Neutrophil (primary cell): ENCODE measurements around the gene INVS.
"Not testable (repeated sequence)": the region's sequence is repeated elsewhere in the genome, so short reads cannot be mapped to it uniquely, and the experiment has no call there.

ENCODE experiments used
- H3K27ac ChIP-seq: fragments of 200-600 bp; sonication (generic); 2 replicates; pipeline ENCODE4 v1.5.1; 2016; ENCODE audit warnings: mild to moderate bottlenecking, moderate library complexity
- H3K27me3 ChIP-seq: fragments of 200-600 bp; sonication (generic); 2 replicates; pipeline ENCODE4 v1.6.0; 2016; ENCODE audit warnings: mild to moderate bottlenecking
- H3K36me3 ChIP-seq: fragments of 200-600 bp; sonication (generic); 2 replicates; pipeline ENCODE4 v1.5.1; 2017
- H3K4me1 ChIP-seq, 2 experiments: fragments of 200-600 bp in 1 of 2; sonication (generic) in 1 of 2; 1 replicate in 1 of 2; 2 replicates in 1 of 2; pipeline versions ENCODE4 v1.5.1 to v1.6.1; 2013 to 2016; ENCODE audit warnings: low read depth in 1 of 2, low read length in 1 of 2, mild to moderate bottlenecking in 1 of 2, moderate library complexity in 1 of 2; ENCODE audit not compliant: control insufficient read depth in 1 of 2, insufficient read depth in 1 of 2
- H3K4me3 ChIP-seq, 2 experiments: fragments of 200-600 bp in 1 of 2; sonication (generic) in 1 of 2; 1 replicate in 1 of 2; 2 replicates in 1 of 2; pipeline ENCODE4 v1.5.1; 2013 to 2016; ENCODE audit warnings: low read depth in 1 of 2, low read length in 1 of 2, mild to moderate bottlenecking in 1 of 2, moderate library complexity in 1 of 2
- H3K9me3 ChIP-seq: fragments of 200-600 bp; sonication (generic); 2 replicates; pipeline ENCODE4 v1.5.1; 2016
- TF ChIP-seq, protein P1 (sequence below): fragments of 200-600 bp; sonication (generic); IDR thresholded peaks from 2 replicates; pipeline ENCODE4 v1.5.1; 2016; ENCODE audit warnings: antibody characterized with exemption

Gene INVS

DNA sequence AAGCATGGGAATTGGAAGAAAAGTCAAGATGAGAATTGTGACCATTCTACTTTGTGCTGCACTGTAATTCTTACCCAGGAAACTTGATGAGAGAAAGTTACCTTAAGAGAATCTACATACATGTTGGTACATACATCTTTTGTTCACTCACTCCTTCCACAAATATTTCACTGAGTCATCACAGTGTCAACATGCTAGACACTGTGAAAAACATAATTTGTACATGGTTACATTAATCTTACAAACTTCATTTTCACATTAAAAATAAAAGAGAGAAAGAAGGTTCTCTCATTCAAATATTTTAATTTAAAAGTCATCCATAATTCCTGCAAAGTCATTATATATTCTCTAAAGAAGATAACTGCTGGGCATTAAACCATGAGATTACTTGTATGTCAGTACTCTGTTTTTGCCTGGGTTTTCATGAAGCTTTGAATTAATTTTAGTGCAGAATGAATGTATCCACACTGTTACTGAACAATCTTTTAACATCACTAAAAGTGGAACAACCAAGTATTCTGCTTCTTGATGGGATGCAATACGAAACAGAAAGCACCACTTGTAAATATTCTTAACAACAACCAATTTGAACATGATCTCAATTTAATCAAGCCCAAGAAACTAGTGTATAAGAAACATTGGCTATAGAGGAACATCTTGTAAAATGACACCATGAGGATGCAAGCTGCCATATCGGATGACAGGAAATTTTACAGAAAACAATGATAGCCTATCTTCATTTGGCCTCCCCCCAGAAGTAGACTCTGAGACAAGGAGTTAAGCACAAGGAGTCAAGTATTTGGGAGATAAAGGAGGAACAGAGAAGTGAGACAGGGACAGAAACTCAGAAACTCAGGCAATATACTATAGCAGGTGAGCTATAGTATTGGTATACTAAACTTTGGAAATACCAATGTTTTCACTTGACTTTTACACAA is 28.7 kb upstream of the INVS start:
- Histone ChIP-seq H3K27ac (no peak overlapping the region), H3K9me3 (no peaks in the 10 kb centered on the region)

GRCh38 chr9:100071271-100071670 is 27.8 kb upstream of the INVS start:
- Histone ChIP-seq H3K27me3 (no peaks in the 10 kb centered on the region), H3K27ac (no peak overlapping the region), H3K36me3 (no peaks in the 10 kb centered on the region), H3K4me3 (no peak overlapping the region), H3K4me1 (no peaks in the 10 kb centered on the region), H3K9me3 (no peaks in the 10 kb centered on the region)
- TF ChIP-seq, protein P1, sequence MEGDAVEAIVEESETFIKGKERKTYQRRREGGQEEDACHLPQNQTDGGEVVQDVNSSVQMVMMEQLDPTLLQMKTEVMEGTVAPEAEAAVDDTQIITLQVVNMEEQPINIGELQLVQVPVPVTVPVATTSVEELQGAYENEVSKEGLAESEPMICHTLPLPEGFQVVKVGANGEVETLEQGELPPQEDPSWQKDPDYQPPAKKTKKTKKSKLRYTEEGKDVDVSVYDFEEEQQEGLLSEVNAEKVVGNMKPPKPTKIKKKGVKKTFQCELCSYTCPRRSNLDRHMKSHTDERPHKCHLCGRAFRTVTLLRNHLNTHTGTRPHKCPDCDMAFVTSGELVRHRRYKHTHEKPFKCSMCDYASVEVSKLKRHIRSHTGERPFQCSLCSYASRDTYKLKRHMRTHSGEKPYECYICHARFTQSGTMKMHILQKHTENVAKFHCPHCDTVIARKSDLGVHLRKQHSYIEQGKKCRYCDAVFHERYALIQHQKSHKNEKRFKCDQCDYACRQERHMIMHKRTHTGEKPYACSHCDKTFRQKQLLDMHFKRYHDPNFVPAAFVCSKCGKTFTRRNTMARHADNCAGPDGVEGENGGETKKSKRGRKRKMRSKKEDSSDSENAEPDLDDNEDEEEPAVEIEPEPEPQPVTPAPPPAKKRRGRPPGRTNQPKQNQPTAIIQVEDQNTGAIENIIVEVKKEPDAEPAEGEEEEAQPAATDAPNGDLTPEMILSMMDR: no peak

More for the DNA sequence above, 28.7 kb upstream of the INVS start:
- H3K27me3 ChIP-seq: no peaks in the 10 kb centered on the region
- H3K4me3 ChIP-seq: no peak overlapping the region
- H3K36me3 ChIP-seq: no peaks in the 10 kb centered on the region
- H3K4me1 ChIP-seq: peaks cover 0 to 1% of the 10 kb centered on the region in 2 experiments
- TF ChIP-seq, protein P1: no peak

DNA sequence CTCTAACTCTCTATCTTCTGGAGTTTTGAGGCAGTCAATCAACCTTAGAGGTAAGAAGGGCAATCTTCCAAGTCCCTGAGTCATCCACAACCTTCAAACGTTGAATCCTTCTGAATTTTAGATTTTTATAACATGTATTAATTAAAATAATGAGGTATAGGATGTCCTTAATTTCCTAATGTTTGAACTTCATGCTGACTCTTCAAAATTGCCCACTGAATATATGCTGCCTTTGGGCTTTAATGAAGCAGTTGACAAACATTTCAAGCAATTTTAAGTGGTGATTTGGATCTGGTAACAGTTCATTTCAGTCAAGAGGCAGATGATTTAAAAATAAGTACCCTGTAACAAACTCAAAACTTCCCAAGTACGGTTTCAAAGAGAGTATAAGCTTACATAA is 26.2 kb upstream of the INVS start:
- H3K36me3 ChIP-seq: no peaks in the 10 kb centered on the region
- no peak overlapping the region for H3K27ac ChIP-seq
- H3K9me3 ChIP-seq: no peaks in the 10 kb centered on the region
- TF ChIP-seq, protein P1: no peak
- H3K4me1 ChIP-seq: no peaks in the 10 kb centered on the region
- no peaks in the 10 kb centered on the region for H3K27me3 ChIP-seq
- H3K4me3 ChIP-seq: no peak overlapping the region

DNA sequence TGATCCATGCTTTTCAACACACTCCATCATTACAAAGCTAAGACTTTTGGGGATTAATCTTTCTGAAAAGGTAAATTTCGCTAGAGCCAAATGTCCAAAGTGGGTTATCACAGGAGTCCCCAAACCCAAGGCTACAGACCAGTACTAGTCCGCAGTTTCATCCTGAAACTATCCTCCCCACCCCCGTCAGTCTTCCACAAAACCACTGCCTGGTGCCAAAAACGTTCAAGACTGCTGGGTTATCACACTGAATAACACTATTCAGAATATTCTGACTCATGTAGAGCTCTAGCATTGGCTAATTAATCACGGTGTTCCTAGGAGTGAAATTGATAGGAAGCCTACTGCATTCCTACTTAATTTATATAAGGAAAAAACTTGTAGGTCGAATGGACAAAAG is 24.9 kb upstream of the INVS start:
- Histone ChIP-seq H3K9me3 (no peaks in the 10 kb centered on the region), H3K27ac (no peak overlapping the region), H3K27me3 (no peaks in the 10 kb centered on the region), H3K36me3 (no peaks in the 10 kb centered on the region), H3K4me3 (no peak overlapping the region), H3K4me1 (no peaks in the 10 kb centered on the region)
- TF ChIP-seq, protein P1: no peak

- Histone ChIP-seq H3K4me1 (no peaks in the 10 kb centered on the region), H3K27me3 (no peaks in the 10 kb centered on the region), H3K36me3 (no peaks in the 10 kb centered on the region), H3K4me3 (no peak overlapping the region), H3K27ac (no peak overlapping the region), H3K9me3 (no peaks in the 10 kb centered on the region)
- TF ChIP-seq, protein P1: no peak
Measured at GRCh38 chr9:100074989-100075388, 24.1 kb upstream of the INVS start.

DNA sequence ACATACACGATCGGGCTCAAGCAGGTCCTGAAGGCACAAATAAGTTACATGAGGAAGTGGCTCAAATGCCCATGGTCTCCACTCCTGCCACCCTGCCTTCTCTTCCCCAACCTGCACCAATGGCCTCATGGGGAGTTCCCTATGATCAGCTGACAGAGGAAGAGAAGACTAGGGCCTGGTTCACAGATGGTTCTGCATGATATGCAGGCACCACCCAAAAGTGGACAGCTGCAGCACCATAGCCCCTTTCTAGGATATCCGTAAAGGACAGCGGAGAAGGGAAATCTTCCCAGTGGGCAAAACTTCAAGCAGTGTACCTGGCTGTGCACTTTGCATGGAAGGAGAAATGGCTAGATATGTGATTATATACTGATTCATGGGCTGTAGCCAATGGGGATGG is 22.8 kb upstream of the INVS start:
- H3K36me3 ChIP-seq, H3K4me3 ChIP-seq, H3K4me1 ChIP-seq, H3K9me3 ChIP-seq, H3K27ac ChIP-seq, H3K27me3 ChIP-seq: not testable (repeated sequence)
